Measurements from ENCODE around the gene MYOZ1. TPM values are rescaled to one million over a fixed set of nuclear protein-coding genes. Genes with fewer than 3 reads are reported as not detected.
A peak's percentile ranks its signal among the peaks of the same experiment; 100 is the strongest.
"Not testable (repeated sequence)": the region's sequence is repeated elsewhere in the genome, so short reads cannot be mapped to it uniquely, and the experiment has no call there.

Gene MYOZ1
- total RNA-seq, 1 experiment from 2014 or later: 0.26 TPM

DNA sequence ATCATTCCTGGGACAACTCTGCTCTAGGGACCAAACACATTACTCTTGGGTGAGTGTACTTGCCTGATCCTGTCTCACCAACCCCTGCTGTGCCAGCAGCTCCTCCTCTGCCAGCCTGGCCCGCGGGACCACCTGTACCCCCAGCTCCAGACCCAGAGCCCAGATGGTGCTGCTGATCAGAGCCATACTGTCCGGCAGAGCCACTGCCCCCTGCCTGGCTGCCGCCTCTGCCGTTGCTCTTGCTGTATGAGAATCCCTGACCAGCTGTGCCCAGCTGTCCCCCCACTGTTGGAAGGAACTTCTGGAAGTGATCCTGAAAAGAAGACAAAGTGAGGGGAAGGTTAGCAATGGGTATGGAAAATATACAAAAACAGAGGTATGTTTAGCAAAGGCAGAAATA is 6.9 kb downstream of the MYOZ1 start:
- H3K4me3 ChIP-seq: no peak overlapping the region
- no peaks in the 10 kb centered on the region for H3K4me1 ChIP-seq
- peak in 1 of 2 experiments; percentile 35 for DNase-seq
- no peaks in the 10 kb centered on the region for H3K36me3 ChIP-seq
- no peak overlapping the region for H3K27ac ChIP-seq
- no peaks in the 10 kb centered on the region for H3K27me3 ChIP-seq
- H3K9me3 ChIP-seq (replicated peaks): no peaks in the 10 kb centered on the region

DNA sequence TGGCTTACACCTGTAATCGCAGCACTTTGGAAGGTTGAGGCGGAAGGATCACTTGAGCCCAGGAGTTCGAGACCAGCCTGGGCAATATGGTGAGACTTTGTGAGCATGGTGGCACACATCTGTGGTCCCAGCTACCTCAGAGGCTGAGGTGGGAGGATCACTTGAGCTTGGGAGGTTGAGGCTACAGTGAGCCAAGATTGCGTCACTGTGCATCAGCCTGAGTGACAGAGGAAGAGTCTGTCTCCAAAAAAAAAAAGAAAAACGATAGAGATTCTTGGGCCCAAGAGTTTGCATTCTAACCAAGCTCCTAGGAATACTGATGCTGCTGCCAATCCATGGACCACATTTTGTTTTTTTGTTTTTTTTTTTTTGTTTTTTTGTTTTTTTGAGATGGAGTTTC is 12.1 kb downstream of the MYOZ1 start:
- peaks cover 8% of the 10 kb centered on the region; the same call in 1 of the 2 replicates for H3K4me1 ChIP-seq
- H3K9me3 ChIP-seq (replicated peaks): no peaks in the 10 kb centered on the region
- H3K4me3 ChIP-seq: no peak overlapping the region
- H3K27me3 ChIP-seq: no peaks in the 10 kb centered on the region
- no peaks in the 10 kb centered on the region for H3K36me3 ChIP-seq
- no peak overlapping the region for H3K27ac ChIP-seq
- DNase-seq: no peak

DNA sequence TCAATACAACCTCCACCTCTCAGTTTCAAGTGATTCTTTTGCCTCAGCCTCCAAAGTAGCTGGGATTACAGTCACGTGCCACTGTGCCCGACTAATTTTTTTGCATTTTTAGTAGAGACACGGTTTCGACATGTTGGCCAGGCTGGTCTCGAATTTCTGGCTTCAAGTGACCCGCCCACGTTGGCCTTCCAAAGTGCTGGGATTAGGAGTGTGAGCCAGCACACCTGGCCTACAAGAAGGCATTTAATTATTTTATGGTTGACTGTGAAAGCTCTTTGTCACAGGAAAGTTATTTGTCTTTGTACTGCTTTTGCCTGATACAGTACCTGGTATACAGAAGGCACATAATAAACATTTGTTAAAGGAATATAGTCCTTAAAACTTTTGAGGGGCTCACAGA is 12.9 kb downstream of the MYOZ1 start:
- Histone ChIP-seq H3K27ac (no peak overlapping the region), H3K4me1 (peaks cover 8% of the 10 kb centered on the region; the same call in 1 of the 2 replicates), H3K36me3 (no peaks in the 10 kb centered on the region), H3K27me3 (no peaks in the 10 kb centered on the region), H3K4me3 (no peak overlapping the region), H3K9me3 (replicated peaks) (no peaks in the 10 kb centered on the region)
- DNase-seq: peak in 1 of 2 experiments; percentile 39

DNA sequence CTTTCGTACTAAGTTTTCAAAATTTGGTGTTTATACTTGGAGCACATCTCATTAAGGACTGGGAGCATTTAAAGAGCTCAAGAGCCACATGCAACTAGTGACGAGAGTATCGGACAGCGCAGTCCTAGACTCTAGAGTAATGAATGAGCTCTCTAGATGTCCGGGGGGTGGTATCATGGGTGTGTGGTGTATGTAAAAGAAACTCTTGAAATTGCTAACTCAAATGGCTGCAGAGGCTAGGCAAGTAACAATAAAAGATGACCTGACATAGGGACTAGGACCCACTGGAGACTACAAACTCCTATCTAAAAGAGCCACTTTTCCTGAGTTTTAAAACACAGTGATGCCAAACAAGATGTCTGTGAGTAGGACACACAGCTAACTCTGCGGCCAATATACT is 14.0 kb downstream of the MYOZ1 start:
- H3K27ac ChIP-seq: no peak overlapping the region

DNA sequence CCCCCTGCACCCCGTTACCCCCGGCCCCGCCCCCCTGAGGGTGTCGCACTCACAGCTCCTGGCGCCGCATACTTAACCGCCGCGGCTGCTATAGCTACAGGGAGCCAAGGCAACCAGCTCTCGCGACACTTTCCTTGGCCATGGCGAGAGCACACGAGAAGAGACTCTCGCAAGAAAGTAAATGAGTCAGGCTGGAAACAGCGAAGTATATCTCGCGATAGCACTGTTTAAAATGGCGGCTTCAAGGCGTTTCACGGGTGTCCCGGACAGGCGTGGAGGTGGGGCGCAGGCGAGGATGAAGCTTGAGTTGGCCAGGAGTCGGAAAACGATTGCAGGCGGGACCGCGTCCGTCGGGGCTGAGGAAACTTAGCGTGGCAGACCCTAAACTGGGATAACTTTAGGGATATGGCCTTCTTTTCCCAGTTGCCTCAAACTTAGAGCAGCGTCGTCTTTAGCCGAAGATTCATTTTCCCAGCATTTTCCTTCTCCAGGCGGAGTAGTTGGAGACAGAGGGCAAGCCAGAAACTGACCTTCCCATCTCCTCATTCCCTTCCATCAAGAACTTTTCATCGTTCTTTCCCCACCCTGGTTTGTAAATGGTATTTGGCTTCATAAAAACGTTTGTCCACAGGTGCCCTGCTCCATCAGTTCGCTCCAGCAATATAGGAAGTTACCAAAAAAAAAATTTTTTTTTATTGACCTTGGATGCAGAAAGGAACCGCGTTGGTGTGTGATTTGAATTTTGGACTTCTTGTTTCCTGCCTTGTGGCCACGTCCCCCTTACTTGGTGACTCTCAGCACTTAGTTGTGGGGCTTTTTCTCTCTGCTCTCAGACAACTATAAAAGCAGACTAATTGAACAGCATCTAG is 15.2 kb downstream of the MYOZ1 start:
- H3K36me3 ChIP-seq: no peaks in the 10 kb centered on the region
- no peaks in the 10 kb centered on the region for H3K9me3 ChIP-seq (replicated peaks)
- H3K4me1 ChIP-seq: peaks cover 8% of the 10 kb centered on the region; the same call in 1 of the 2 replicates
- no peaks in the 10 kb centered on the region for H3K27me3 ChIP-seq
- peak; percentile 95 to 99 for DNase-seq
- peak overlapping the region; percentile 79 for H3K4me3 ChIP-seq
- H3K27ac ChIP-seq: peak overlapping the region; percentile 85

More for the DNA sequence above, 14.0 kb downstream of the MYOZ1 start:
- no peak for DNase-seq
- H3K4me1 ChIP-seq: peaks cover 8% of the 10 kb centered on the region; the same call in 1 of the 2 replicates
- H3K36me3 ChIP-seq: no peaks in the 10 kb centered on the region
- no peaks in the 10 kb centered on the region for H3K9me3 ChIP-seq (replicated peaks)
- H3K4me3 ChIP-seq: no peak overlapping the region
- H3K27me3 ChIP-seq: no peaks in the 10 kb centered on the region

DNA sequence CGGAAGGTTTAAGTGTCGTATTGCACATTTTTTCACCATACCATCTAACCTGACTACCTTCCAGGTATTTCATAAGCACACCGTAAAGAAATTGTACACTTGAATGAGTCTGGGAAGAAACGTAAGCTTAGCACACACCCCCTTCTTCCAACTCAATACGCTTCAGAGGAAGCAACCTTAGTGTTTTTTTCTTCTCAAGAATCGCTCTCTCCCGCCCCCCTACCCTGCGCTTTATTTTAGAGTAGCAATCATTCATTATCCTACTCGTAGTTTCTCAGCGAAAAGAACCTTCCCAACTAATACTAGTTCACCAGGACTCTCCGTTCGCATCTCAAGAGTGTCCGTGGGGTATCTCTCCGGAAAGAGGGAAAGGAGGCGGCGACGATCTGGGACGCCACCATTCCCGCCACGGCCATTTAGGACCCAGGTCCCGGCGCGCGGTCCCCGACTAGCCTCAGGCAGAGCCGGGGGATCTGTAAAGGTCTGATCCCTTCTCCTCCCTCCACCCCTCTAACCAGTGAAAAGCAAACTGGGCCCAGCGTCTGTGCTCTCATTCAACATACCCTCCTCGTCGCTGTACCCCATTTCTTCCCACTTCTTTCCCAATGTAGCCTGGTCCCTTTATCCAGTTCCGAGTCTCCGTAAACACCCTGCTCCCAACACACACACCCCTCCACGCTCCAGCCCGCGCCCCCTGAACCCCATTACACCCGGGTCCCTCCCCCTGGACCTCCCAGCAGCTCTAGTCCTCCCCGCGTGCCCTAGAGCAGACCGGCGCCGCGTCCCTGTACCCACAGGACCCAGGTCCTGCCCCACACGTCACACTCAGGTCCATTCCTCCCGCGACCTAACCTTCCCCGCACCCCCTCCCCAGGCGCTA is 16.0 kb downstream of the MYOZ1 start:
- DNase-seq: peak; percentile 76 to 82
- H3K27me3 ChIP-seq: no peaks in the 10 kb centered on the region

DNA sequence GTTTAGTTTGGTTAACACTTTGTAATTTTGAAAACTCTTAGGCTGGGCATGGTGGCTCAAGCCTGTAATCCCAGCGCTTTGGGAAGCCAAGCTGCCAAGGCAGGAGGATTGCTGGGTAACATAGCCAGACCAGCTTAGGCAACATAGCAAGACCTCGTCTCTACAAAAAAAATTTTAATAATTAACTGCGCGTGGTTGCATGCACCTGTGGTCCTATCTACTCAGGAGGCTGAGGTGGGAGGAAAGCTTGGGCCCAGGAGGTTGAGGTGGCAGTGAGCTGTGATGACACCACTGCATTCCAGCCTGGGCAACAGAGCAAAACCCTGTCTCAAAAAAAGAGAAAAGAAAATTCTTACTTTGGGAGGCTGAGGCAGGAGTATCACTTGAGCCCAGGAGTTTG is 18.2 kb downstream of the MYOZ1 start:
- Histone ChIP-seq H3K27ac (no peak overlapping the region), H3K4me3 (no peak overlapping the region)

More for the DNA sequence above, 16.0 kb downstream of the MYOZ1 start:
- Histone ChIP-seq H3K4me1 (peaks cover 8% of the 10 kb centered on the region; the same call in 1 of the 2 replicates), H3K36me3 (no peaks in the 10 kb centered on the region), H3K4me3 (peak overlapping the region; percentile 79), H3K27ac (peak overlapping the region; percentile 59), H3K9me3 (replicated peaks) (no peaks in the 10 kb centered on the region)

DNA sequence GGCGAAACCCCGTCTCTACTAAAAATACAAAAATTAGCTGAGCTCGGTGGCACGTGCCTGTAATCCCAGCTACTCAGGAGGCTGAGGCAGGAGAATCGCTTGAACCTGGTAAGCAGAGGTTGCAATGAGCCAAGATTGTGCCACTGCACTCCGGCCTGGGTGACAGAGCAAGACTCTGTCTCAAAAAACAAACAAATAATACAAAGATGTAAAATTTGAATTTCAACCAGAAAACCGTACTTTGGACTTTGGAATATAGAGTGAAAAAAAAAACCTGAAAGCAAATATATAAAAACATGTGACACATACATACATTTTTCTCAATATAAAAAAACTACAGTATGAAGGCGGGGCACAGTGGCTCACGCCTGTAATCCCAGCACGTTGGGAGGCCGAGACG is 20.3 kb downstream of the MYOZ1 start:
- not testable (repeated sequence) for H3K4me3 ChIP-seq; H3K4me1 ChIP-seq; H3K36me3 ChIP-seq; H3K27ac ChIP-seq; DNase-seq; H3K9me3 ChIP-seq (replicated peaks); H3K27me3 ChIP-seq

More for the DNA sequence above, 18.2 kb downstream of the MYOZ1 start:
- H3K9me3 ChIP-seq (replicated peaks): no peaks in the 10 kb centered on the region
- no peak for DNase-seq
- H3K4me1 ChIP-seq: peaks cover 4% of the 10 kb centered on the region; the same call in 1 of the 2 replicates
- H3K36me3 ChIP-seq: no peaks in the 10 kb centered on the region
- H3K27me3 ChIP-seq: no peaks in the 10 kb centered on the region

DNA sequence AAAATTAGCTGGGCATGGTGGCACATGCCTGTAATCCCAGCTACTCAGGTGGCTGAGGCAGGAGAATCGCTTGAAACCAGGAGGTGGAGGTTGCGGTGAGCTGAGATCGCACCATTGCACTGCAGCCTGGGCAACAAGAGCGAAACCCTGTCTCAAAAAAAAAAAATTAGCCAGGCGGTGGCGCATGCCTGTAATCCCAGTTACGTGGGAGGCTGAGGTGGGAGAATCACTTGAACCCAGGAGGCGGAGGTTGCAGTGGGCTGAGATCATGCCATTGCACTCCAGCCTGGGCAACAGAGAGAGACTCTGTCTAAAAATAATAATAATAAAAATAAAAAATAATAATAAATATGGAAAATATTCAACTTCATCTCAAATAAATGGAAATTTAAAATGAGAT is 24.1 kb downstream of the MYOZ1 start:
- not testable (repeated sequence) for H3K4me3 ChIP-seq; DNase-seq; H3K27me3 ChIP-seq; H3K36me3 ChIP-seq; H3K4me1 ChIP-seq; H3K27ac ChIP-seq; H3K9me3 ChIP-seq (replicated peaks)

DNA sequence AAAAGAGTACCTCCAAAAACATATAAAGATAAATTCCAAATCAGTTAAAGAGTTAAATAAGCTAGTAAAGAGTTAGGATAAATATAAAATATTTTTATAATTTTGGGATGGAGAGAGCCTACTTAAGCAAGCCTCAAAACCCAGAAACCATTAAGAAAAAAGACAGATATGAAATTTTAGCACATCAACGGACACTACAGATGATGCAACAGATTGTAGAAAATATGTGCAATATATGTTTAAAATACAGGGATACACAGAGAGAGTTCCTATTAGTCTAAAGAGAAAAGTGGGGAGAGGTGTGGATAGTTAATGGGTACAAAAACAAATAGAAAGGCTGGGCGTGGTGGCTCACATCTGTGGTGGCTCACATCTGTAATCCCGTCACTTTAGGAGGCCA is 26.6 kb downstream of the MYOZ1 start:
- H3K9me3 ChIP-seq (replicated peaks): no peaks in the 10 kb centered on the region
- 0 out of 2 replicates have a peak, but pooled peaks cover 2% of the 10 kb centered on the region for H3K36me3 ChIP-seq
- H3K4me1 ChIP-seq: no peaks in the 10 kb centered on the region
- no peaks in the 10 kb centered on the region for H3K27me3 ChIP-seq
- no peak for DNase-seq
- no peak overlapping the region for H3K27ac ChIP-seq
- H3K4me3 ChIP-seq: no peak overlapping the region

DNA sequence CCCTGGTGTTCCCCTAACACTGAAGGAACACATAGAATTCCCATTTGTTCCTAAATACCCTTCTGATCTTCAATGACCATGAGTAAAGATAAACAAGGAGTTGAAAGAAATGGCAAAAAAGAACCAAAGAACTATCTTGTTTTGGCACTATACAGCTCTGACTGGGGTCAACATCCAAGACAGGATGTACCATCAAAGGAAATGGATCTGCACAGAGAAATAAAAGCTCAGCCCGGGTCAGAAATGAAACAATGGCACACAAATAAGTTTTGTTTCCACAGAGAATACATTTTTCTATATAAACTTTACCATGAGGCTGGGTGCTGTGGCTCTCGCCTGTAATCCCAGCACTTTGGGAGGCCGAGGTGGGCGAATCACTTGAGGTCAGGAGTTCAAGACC is 32.2 kb downstream of the MYOZ1 start:
- no peaks in the 10 kb centered on the region for H3K27me3 ChIP-seq
- peaks cover 2% of the 10 kb centered on the region; the same call in 1 of the 2 replicates for H3K36me3 ChIP-seq
- no peak for DNase-seq
- H3K4me3 ChIP-seq: no peak overlapping the region
- H3K4me1 ChIP-seq: no peaks in the 10 kb centered on the region
- no peaks in the 10 kb centered on the region for H3K9me3 ChIP-seq (replicated peaks)
- H3K27ac ChIP-seq: no peak overlapping the region

DNA sequence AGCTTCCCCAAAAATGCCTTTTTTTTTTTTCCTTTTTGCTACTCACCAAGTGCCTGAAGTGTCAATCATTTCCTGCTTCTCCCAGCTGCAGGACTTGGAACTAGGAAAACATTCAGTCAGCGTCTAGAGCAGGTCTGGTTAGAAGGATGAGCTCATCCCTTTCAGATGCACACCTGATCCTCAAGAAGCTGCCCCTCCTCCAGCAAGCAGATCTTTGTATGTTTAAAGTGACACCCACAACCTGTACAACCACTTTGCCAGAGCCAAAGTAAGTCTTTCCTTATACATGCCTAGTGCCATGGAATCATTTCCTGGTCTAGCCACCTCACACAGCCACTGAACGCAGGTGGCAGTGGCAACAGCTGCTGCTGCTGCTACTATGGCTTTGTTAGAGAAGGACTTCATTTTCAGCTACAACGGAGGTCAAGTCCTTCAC is 39.8 kb downstream of the MYOZ1 start:
- Histone ChIP-seq H3K9me3 (replicated peaks) (no peaks in the 10 kb centered on the region), H3K27me3 (no peaks in the 10 kb centered on the region), H3K36me3 (no peaks in the 10 kb centered on the region; the same call in 1 of the 2 replicates), H3K4me3 (no peak overlapping the region), H3K4me1 (peaks cover 8% of the 10 kb centered on the region), H3K27ac (peak overlapping the region; percentile 37)
- peak; percentile 65 to 84 for DNase-seq

DNA sequence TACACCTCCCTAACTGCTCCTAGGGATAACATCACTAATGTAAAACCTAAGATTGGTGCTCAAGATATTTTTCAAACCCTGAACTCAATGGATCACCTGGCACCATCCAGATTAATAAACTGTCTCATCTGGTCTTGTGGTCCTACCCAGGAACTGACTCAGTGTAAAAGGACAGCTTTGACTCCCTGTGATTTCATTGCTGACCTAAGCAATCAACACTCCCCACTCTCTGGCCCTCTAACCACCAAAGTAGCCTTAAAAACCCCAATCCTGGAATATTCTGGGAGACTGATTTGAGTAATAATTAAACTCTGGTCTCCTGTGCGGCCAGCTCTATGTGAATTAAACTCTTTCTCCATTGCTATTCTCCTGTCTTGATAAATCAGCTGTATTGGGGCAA is 43.9 kb downstream of the MYOZ1 start:
- Histone ChIP-seq H3K9me3 (replicated peaks) (no peaks in the 10 kb centered on the region), H3K36me3 (no peaks in the 10 kb centered on the region), H3K4me1 (peaks cover 8% of the 10 kb centered on the region), H3K4me3 (no peak overlapping the region), H3K27me3 (no peaks in the 10 kb centered on the region), H3K27ac (no peak overlapping the region)
- no peak for DNase-seq

DNA sequence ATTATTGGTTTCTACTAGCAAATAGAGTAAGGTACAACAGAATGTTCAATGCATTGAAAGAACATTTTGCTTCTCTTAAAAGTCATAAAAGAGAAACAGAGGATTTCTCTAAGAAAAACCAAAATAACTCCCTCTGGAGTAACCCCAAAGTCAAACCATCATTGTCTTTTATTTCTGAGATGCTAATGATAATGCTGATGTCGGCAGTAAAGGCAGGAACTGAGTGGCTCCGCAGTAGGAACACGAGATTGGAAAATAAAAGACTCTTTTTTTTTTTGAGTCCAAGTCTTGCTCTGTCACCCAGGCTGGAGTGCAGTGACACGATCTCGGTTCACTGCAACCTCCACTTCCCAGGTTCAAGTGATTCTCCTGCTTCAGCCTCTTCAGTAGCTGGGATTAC is 47.5 kb downstream of the MYOZ1 start:
- H3K9me3 ChIP-seq (replicated peaks): no peaks in the 10 kb centered on the region
- H3K27me3 ChIP-seq: no peaks in the 10 kb centered on the region
- H3K36me3 ChIP-seq: no peaks in the 10 kb centered on the region
- H3K4me1 ChIP-seq: peaks cover 5% of the 10 kb centered on the region; the same call in 1 of the 2 replicates
- no peak for DNase-seq
- H3K4me3 ChIP-seq: no peak overlapping the region
- H3K27ac ChIP-seq: no peak overlapping the region

DNA sequence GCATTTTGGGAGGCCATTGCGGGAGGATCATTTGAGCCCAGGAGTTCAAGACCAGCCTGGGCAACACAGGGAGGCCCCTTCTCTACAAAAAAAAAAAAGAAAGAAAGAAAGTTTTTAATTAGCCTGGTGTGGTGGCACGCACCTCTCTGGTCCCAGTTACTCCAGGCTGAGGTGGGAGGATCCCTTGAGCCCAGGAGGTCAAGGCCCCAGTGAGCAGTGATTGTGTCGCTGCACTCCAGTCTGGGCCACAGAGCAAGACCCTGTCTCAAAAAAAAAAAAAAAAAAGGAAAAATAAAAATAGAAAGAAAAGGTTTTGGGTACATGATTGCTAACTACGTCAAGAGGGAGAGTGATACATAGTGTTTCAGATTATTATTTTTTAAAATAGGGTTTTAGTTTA is 48.2 kb downstream of the MYOZ1 start:
- Histone ChIP-seq H3K36me3 (no peaks in the 10 kb centered on the region), H3K27me3 (no peaks in the 10 kb centered on the region), H3K4me1 (peaks cover 5% of the 10 kb centered on the region; the same call in 1 of the 2 replicates), H3K27ac (no peak overlapping the region), H3K4me3 (no peak overlapping the region), H3K9me3 (replicated peaks) (no peaks in the 10 kb centered on the region)
- no peak for DNase-seq
